Fibroblast of mammary gland (primary cell): ENCODE data around the gene ACADVL.

Source experiments
- DNase-seq: peaks from one replicate; pipeline ENCODE4 v3.0.0-alpha.2; 2010; ENCODE audit warnings: low read depth
- H3K4me3 ChIP-seq: 2 replicates; pipeline ENCODE4 v1.5.1; 2011; ENCODE audit warnings: low read depth, mild to moderate bottlenecking, low read length, moderate library complexity; ENCODE audit not compliant: control insufficient read depth
- TF ChIP-seq, protein P1 (sequence below): conservative IDR thresholded peaks from 2 replicates; pipeline ENCODE4 v1.5.1; 2011; ENCODE audit warnings: low read depth, low read length, inconsistent platforms; ENCODE audit not compliant: control insufficient read depth, insufficient read depth

The ACADVL gene

DNA sequence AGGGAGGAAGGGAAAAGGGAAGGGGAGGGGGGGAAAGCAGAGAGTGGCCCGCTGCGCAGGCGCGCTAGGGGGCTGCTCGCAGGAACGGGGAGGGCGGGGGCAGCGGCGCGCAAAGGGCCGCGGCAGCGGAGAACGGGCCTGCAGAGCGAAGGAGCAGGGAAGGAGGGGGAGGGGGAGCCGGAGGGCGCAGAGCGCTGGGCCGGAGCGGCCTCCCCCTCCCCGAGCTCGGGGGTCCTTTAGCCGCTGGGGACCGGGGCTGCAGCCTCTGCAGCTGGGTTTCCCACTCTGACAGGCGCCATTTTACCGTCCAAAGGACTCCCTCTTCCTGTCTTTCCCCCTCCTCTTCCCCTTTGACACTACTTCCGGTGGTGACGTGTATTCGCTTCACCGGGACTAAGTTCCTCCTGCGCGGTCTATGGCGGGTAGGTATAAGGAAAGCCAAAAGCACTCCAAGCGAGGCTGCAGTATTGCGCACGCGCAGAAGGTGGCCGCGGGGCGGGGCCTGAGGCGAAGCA, 32.0 kb downstream of the ACADVL start, which contains the start of gene CTDNEP1:
Gene CTDNEP1, minus strand, starts transcription at position 74 of the 515 bp plus-strand sequence. CDS start 438 bp downstream, outside the sequence.
- TF ChIP-seq, protein P1, sequence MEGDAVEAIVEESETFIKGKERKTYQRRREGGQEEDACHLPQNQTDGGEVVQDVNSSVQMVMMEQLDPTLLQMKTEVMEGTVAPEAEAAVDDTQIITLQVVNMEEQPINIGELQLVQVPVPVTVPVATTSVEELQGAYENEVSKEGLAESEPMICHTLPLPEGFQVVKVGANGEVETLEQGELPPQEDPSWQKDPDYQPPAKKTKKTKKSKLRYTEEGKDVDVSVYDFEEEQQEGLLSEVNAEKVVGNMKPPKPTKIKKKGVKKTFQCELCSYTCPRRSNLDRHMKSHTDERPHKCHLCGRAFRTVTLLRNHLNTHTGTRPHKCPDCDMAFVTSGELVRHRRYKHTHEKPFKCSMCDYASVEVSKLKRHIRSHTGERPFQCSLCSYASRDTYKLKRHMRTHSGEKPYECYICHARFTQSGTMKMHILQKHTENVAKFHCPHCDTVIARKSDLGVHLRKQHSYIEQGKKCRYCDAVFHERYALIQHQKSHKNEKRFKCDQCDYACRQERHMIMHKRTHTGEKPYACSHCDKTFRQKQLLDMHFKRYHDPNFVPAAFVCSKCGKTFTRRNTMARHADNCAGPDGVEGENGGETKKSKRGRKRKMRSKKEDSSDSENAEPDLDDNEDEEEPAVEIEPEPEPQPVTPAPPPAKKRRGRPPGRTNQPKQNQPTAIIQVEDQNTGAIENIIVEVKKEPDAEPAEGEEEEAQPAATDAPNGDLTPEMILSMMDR, result no peak
- peak within 1 kb of the TSS; percentile 94 for H3K4me3 ChIP-seq
- DNase-seq, result peak; percentile 100

- H3K4me3 ChIP-seq, result peak within 1 kb of the TSS; percentile 94
- DNase-seq, result peak; percentile 95
- TF ChIP-seq, protein P1, result no peak
These were observed 32.7 kb downstream of the ACADVL start, which contains the start of gene ELP5 for GRCh38 chr17:7252176-7253043. Gene ELP5, plus strand, starts transcription at chr17:7252215. Its CDS starts 336 bp downstream, at chr17:7252551.

- peak overlapping the region; percentile 94 for H3K4me3 ChIP-seq
- DNase-seq, result no peak
- TF ChIP-seq, protein P1, result no peak
These were observed 33.3 kb downstream of the ACADVL start for GRCh38 chr17:7253082-7253481.

- TF ChIP-seq, protein P1, result no peak
- DNase-seq, result no peak
- H3K4me3 ChIP-seq, result no peak overlapping the region
These were observed 34.8 kb downstream of the ACADVL start for GRCh38 chr17:7254511-7254910.

DNA sequence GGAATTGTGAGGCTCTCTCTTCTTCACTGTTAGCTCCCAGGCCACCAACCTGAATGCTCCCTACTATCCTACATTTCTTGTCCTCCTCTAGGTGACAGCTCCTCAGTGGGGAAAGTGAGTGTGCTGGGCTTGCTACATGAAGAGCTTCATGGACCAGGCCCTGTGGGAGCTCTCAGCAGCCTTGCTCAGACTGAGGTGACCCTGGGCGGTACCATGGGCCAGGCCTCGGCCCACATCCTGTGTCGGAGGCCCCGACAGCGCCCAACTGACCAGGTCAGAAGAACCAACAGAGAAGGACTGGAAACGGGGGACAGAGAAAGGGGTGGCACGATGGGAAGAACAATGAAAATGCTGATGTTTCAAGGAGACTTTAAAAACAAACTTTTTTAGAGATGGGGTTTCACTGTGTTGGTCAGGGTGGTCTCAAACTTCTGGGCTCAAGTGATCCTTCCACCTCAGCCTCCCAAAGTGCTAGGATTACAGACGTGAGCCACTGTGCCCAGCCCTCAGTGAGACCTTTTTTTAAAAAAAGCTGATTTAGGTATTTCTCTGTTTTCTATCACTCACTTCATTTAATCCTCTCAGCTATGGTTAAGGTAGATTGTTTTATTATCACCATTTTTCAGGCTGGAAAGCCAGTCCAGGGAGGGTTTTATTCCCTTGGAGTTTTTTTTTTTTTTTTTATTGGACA, 37.2 kb downstream of the ACADVL start:
- H3K4me3 ChIP-seq, result no peak overlapping the region
- TF ChIP-seq, protein P1, result no peak
- DNase-seq, result no peak

GRCh38 chr17:7258731-7259554, 39.2 kb downstream of the ACADVL start:
- DNase-seq, result peak; percentile 88
- TF ChIP-seq, protein P1, result no peak
- H3K4me3 ChIP-seq, result no peak overlapping the region
